Cerebellar nuclear complex (tissue), 1 donor: ENCODE results near the gene DCAF17.
"Not testable (repeated sequence)": the region's sequence is repeated elsewhere in the genome, so short reads cannot be mapped to it uniquely, and the experiment has no call there.

Source experiments
- DNase-seq, 2 experiments: peaks; one replicate each; lab custom pipeline; 2025; lab: John Stamatoyannopoulos, UW

DCAF17 gene

GRCh38 chr2:171459498-171459897, 25.5 kb downstream of the DCAF17 start:
- no peak for DNase-seq

GRCh38 chr2:171460537-171460936, 26.5 kb downstream of the DCAF17 start:
- DNase-seq, result no peak

GRCh38 chr2:171469176-171469575, 35.1 kb downstream of the DCAF17 start:
- DNase-seq, result no peak

GRCh38 chr2:171470129-171470528, 36.1 kb downstream of the DCAF17 start:
- DNase-seq, result no peak

GRCh38 chr2:171475979-171476378, 42.0 kb downstream of the DCAF17 start:
- no peak for DNase-seq

- no peak for DNase-seq
These were observed 44.3 kb downstream of the DCAF17 start for GRCh38 chr2:171478345-171478744.

- DNase-seq, result no peak
These were observed 45.3 kb downstream of the DCAF17 start for GRCh38 chr2:171479154-171479814.

- DNase-seq, result no peak
These were observed 46.9 kb downstream of the DCAF17 start for GRCh38 chr2:171480908-171481307.

GRCh38 chr2:171482308-171482707, 48.3 kb downstream of the DCAF17 start:
- DNase-seq, result no peak

GRCh38 chr2:171482877-171483276, 48.9 kb downstream of the DCAF17 start:
- no peak for DNase-seq

- DNase-seq, result no peak
These were observed 49.8 kb downstream of the DCAF17 start for GRCh38 chr2:171483793-171484192.

GRCh38 chr2:171485116-171485515, 51.1 kb downstream of the DCAF17 start:
- no peak for DNase-seq

- DNase-seq, result no peak
These were observed 53.2 kb downstream of the DCAF17 start for GRCh38 chr2:171487201-171487600.

GRCh38 chr2:171487803-171488259, 53.8 kb downstream of the DCAF17 start:
- DNase-seq, result no peak

GRCh38 chr2:171490577-171490976, 56.6 kb downstream of the DCAF17 start:
- DNase-seq, result no peak

GRCh38 chr2:171491292-171491691, 57.3 kb downstream of the DCAF17 start:
- DNase-seq, result no peak

- no peak for DNase-seq
These were observed 58.6 kb downstream of the DCAF17 start for GRCh38 chr2:171492664-171493063.

GRCh38 chr2:171497664-171498063, 63.6 kb downstream of the DCAF17 start:
- DNase-seq, result not testable (repeated sequence)

GRCh38 chr2:171505374-171505773, 71.3 kb downstream of the DCAF17 start:
- no peak for DNase-seq

GRCh38 chr2:171509945-171510731, 76.1 kb downstream of the DCAF17 start:
- no peak for DNase-seq

GRCh38 chr2:171512014-171512413, 78.0 kb downstream of the DCAF17 start:
- DNase-seq, result no peak

- DNase-seq, result no peak
These were observed 78.7 kb downstream of the DCAF17 start for GRCh38 chr2:171512683-171513195.

GRCh38 chr2:171513719-171514160, 79.7 kb downstream of the DCAF17 start:
- DNase-seq, result no peak
